Stimulated activated CD8-positive, alpha-beta memory T cell treated with anti-CD3 and anti-CD28 coated beads, Interleukin-12 subunit alpha, Interleukin-12 subunit beta, amount 100 ng/mL, for 24 hours (primary cell): ENCODE results near the gene SH3RF3.

Experiments used
- DNase-seq: peaks from one replicate; pipeline ENCODE4 v3.0.0-alpha.2; 2020; ENCODE audit errors: extremely low read depth

SH3RF3 gene

DNA sequence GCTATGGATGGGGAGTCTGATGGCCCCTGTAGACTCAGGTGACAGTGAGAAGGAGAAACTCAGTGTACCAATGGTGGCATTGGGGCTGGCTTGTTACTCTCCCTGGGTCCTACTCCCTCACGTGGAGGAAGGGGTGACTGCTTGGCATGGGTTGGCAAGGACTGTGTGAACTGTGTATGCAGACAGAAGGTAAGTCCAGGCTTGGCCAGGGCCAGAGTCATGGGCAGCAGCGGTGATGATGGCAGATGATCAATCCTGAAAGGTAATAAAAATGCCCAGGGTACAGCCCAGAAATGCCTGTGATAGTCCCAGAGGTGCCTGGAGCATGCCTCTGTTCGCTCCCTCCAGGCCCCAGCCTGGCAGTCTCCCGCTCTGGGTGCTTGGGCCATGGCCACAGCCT, 153.9 kb downstream of the SH3RF3 start:
- DNase-seq, result no peak

DNA sequence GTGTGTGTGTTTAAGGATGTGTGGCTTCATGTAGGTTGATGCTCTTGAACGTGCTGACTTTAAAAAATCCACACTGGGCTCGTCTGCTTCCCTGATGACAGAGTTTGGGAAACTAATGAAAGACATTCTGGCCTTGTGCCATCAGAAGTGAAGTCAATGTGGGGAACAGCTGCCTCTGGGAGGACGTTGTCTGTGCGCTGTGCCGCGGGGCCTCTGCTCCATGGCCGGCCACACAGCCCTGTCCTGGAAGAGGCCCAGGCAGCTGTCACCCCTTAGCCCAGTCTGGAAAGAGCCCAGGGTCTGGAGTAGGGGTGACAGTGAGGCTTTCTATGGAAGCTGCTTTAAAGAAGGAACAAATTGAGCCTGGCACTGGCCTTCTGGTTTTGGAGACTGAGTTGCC, 155.8 kb downstream of the SH3RF3 start:
- DNase-seq, result no peak

DNA sequence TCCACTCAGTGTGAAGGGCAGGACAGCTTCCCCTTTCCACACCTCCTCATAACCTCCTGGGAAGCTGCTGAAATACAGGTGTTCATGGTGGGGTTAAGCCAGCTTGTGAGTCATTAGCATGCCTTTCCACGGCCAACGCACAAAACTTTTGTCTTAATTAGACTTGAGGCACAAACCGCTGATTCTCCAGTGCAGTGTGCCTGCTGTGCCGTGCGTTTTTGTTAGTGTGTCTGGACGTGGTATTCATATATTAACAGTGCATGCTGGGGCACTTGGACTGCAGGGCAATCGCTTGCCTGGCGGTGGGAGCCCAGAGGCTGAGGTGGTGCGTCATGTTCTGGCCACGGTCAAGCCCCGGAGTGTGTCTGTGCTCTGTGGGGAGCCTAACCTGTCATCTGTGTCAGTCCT, 156.2 kb downstream of the SH3RF3 start:
- DNase-seq, result no peak

DNA sequence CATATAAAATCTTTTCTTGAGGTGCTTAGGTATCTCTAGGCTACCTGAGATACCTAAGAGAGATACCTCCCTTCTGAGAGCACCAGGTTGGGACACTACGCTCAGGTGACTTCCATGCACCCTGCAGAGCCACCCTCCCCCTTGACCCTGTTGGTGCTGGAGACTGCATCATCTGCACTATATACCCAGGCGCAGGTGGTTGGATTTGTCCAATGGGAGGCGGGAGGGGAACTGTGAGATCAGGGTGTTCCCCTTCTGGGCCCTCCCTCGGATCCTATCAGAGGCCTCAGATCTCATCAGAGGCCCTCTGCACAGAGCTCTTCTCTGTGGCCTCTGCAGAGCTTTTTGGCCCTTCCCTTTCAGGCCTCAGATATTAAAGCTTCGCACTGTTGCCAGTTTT, 158.4 kb downstream of the SH3RF3 start:
- no peak for DNase-seq

DNA sequence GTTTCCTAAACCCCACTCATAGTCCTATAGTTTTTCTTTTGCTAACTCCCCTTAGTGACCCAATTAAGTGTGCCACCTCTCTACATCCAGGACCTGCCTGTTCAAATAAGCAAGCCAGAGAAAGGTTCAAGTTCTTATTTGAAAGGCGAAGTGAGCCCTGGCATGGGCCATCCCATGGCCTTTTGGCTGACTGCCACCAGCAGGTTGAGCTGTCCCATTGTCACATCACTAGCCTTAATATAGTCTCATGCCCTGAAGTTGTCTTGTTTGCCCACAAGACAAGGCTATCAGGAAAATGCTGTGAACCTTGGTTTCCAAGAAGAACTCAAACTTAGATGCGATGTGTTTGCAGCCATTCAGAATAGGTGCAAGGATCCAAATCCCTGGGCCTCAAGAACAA, 158.8 kb downstream of the SH3RF3 start:
- DNase-seq, result no peak

DNA sequence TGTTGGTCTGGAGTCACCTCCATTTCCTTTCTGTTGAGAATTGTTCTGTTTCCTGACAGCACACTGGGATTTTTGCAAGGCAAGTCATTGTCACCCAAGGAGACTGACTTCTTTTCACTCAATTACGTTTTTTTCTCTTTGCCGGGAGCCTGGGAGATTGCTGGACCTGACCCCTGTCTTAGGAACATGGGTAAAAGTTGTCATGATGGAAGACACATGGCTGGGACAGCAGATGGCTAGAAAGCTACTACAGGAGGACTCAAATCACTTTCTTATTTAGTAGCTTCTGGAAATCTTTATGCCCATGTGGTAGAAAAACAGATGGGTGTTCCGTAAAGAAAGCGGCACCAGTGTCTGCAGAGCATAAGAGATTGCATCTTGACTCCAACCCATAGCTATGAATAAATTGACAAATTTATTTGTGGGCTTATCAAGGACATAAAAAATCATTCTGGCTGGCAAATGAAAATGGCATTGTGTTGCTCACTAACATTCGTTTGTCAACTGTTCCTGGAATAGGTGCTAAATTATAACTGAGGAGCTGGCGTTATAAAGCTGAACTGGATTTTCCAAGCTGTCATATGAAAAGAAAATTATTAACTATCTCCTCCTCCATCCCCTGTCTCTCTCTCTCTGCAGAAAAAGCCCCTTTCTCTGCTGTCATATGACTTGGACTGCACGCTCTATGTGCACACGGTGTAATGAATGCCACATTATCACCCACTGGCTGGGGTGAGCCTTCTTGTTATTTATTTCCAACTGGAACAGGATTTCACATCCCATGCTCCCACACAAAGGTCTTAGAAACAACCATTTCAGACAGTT, 159.8 kb downstream of the SH3RF3 start:
- DNase-seq, result no peak

DNA sequence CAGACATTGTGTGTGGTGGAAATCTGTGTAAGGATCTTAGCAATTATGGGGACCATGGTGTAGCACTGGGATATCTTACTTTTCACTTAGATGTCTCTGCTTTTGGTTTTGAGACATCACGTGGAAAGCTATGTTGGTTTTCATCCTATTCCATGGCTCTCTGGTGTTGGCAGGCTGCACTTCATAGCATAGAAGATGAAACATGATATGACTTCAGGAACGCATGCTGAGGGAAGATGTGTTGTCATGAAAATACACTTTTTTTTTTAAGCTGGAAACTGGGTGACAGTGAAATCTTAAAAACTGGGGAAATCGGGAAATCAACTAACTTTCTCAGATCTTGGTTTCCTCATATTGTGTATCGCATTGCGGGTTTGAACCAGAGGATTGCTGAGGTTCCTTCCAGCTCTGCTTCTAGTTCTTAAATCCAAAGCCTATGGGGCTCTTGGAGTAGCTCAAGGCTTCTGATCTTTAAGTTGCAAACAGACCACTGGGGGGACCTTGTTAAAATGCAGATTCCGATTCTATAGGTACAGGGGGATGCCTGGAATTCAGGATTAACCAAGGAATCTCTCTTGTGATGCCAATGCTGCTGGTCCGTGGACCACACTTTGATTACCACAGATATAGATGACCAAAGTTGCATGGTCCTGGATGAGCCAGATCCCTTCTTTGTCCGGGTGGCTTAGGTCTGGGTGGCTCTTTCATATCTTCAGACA, 160.7 kb downstream of the SH3RF3 start:
- DNase-seq, result no peak

DNA sequence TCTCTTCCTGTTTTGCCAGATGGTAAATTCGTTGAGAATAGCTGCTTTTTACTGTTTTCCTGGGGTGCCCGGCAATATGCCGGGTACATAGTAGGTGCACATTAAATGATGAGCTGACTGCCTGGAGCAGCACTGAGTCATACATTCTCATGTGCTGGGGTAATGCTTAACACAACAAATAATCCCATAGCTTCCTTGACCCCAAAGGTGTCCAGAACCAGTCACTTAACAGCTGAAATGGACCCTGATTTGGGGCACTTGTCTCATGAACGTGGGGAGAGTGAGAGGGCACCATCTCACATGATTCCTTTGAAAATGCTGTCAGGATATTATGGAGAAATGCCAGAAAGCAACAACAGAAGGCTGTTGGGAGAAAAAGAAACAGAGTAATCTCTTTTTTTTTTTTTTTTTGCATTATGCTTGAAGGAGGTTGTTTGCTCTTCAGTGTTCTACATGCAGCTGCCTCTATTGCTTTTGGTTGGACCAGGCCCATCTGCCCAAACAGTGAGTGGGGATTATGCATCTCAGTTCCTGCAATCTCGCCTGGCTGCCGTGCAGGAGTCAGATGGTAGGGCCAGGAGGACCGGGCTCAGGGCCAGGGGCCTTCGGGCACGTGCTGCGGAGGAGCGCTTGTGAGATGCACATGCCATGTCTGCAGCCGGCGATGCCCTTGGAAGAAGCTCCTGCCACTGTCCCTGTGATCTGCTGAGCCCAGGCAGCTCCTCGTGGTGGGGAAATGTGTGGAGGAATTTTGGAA, 162.1 kb downstream of the SH3RF3 start:
- DNase-seq, result no peak

DNA sequence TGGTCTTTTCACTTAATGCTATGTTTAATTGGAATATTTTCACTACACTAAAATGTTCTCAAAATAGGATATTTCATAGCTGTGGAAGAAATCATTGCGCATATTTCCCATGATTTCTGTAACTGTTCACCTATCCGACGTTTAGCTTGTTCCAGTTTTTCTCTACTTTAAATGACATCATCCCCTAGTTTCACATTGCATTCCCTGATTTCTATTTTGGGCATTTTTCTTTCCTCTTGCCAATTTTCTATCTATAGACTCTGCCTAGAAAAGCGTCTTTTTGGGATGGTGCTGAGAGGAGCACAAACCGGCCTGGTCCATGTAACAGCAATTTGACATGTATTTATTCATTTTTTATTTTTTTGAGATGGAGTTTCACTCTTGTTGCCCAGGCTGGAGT, 163.4 kb downstream of the SH3RF3 start:
- no peak for DNase-seq

DNA sequence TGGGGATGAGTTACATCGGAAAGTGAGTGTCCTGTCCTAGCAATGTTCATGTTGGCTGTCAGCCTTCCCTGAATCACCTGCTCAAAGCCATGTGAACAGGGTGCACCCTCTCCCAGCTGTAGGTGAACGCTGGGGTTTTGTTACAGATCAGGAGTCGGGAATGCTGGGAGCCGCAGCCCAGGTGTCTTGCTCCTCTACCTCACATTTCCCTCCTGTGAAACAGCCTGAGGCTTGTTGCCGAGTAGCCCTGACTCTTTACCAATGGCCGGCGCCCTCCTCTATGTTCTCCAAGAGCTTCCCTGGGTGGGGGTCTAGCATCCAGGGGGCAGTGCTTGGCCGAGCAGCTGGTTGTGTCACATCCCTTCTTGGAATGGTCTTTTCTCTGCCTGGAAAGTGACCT, 164.7 kb downstream of the SH3RF3 start:
- DNase-seq, result no peak

DNA sequence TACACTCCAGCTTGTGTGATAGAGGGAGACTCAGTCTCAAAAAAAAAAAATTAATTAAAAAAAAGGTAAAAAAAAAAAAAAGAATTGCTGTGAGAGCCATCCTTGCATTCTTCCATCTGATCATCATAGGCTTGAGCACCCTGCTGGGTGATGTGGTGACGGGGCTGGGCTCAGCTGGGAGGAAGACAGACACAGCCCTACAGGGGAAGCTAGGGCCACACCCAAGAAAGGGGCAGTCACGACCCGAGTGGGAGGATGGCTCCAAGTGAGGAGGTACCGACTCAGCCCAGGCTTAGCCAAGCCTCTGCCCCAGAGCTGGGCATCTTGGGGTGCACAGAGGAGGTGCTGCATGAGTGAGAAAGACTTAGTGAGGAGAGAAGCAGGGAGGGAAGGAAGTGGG, 165.5 kb downstream of the SH3RF3 start:
- DNase-seq, result no peak

DNA sequence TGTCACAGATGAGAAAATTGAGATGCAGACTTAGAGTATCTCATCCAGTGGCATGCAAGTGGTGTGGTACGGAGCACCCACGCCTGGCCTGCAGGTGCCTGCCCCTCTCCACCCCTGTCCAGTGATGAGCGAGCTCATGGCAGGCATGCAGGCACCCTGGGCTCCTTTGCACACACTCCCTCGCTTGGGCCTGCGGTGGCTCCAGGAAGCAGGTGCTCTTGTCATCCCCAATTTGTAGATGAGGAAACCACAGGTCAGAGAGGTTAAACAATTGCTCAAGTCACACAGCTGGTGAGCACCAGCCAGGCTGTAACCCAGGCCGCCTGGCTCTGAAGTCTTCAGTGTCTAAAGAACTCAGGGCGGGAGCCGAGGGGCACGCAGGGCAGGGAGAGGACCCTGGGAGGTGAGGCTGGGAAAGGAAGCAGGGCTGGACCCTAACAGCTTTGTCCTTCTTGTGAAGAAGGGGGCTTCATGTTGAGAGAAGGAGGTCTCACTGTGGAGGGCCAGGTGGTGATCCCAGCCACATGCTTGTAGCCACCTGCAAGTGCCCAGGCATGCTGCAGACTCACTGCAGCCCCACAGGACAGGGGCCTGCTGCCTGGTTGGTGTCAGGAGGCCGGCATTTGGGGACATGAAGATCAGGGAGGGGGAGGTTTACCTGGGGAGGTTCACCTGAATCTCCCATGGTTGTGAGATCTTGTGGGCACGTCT, 166.2 kb downstream of the SH3RF3 start:
- no peak for DNase-seq

DNA sequence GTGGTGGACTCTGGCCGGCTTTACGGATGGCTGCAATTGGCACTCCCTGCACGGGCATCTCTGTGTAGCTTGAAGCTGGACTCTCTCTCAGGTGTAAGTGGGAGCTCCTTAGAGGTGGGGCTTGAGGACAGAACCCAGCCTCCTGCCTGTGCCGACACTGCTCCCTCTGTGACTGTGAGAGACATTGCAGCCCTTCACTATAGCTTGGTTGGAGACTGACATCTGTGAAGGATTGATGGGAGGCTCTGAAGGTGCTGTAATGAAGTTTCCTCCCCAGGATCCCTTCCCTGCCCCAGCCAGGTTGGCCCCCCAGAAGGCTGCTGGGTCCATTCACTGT, 166.7 kb downstream of the SH3RF3 start:
- DNase-seq, result no peak

DNA sequence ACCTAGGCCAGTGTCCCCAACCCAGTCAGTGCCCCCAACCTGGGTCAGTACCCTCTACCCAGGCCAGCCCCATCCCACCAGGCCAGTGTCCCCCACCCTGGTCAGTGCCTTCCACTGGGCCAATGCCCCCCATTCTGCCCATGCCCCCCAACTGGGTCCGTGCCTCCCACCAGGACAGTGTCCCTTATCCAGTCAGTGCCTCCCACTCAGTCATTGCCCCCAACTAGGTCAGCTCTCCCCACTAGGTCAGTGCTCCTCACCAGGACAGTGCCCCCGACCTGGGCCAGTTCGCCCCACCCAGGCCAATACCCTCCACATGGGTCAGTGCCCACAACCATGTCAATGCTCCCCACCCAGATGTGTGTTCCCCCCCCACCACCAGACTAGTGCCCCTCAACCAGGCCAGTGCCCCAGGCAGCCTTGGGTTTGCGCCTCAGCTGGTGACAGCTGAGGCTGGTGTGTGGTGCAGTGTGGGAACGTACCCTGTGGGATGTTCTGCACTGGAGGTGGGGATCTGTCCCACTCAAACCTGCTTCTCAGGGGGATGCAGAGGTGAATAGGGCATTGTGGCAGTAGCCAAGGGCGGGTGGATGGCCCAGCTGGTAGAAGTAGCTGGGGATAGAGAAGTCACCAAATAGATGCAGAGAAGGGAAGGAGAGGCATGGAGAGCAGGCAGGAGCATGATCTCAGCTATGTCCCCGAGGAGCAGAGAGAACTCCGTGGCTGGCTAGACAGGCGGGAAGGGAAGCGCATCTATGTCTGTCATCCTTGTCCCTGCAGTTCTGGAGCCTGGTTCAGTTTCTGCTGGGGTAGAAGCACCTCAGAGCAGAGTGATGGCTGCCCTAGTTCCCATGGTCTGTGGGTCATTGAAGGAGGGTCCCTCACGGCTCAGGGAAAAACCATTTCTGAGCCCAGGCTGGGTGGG, 168.8 kb downstream of the SH3RF3 start:
- no peak for DNase-seq

DNA sequence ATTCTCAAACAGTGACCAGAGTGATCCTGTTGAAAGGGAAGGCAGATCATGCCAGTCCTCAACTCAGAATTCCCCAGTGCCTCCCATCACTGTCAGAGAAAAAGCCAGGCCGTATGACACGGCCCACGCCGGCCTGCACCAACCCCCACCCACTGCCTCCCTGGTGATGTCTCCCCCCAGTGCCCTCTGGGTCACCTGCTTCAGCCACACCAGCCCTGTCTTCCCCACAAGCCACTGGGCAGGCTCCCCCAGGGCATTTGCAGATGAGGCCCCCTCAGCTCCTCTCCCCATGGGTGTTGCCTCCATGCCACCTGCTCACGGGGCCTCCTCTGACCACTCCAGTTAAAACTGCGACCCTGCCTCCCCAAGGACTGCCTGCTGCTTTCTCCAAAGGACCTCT, 169.8 kb downstream of the SH3RF3 start:
- no peak for DNase-seq

DNA sequence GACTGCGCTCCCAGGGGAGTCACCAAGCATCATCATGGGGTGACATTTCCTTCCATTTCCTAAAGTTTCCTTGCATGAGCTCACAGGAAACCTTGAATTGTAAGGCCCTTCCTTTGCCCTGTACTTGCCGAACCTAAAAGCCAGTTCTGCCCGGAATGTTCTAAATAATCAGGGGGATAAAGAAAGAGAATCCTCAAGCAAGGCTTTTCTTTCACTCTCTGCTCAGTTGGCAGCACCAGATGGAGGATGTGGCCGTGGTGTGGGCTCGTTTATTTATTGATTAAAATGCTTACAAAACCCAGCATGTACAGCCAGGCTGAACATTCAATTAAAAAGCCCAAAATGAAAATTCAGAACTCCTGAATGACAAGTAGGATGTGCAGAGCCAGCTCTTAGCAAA, 170.5 kb downstream of the SH3RF3 start:
- DNase-seq, result no peak

DNA sequence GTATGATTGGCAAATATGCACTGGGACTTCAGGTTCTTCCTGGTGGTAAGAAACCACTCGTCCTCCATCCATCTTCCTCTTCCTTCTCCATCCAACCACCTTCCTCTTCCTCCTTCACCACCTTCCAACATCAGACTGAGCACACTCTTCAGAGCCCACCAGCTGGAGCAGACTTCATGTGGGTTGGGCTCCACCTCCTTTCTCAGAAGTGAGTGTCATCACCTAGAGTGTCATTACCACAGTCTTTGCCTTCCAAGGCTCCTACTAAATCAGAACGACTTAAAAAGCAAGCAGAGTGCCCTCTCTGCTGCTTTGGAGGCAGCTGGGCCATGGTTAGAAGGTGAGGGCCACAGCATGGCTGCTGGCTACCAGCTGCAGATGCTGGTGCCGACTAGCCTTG, 171.6 kb downstream of the SH3RF3 start:
- no peak for DNase-seq

DNA sequence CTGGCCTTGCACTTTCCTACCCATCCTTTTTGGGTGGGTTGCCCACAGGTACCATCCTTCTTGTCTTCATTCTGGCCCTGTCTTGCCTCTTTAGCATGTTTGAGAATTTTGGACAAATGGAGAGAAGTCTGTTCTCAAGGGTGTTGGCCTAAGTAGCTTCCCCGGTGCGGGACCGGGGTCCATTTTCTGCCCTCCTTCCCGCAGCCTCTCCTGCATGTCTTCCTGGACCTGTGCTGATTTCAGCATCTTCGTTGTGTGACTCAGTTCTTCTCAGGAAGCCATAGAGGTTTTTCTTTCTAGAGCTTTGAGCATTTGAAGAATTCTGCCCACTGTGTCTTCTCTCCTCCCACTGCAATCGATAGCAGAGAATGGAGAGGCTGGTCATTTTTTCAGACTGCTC, 172.7 kb downstream of the SH3RF3 start:
- no peak for DNase-seq

DNA sequence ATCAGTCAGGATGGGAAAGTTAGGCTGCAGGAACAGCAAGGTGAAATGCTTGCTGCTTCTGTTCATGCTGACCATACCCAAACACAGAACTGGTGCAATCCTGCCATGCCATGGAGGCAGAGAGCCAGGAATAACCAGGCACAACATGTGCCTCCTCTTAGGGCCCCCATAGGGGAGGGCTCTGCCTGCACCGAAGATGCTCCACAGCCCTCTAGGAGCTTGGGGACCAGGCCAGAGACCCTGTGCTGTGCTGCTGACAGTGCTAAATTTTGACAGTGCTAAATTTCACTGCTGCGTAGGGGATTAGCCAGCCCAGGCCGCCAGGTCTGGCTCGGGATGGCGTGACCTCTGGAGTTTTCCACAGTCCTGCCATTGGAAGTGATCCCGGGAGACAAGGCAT, 173.3 kb downstream of the SH3RF3 start:
- no peak for DNase-seq

DNA sequence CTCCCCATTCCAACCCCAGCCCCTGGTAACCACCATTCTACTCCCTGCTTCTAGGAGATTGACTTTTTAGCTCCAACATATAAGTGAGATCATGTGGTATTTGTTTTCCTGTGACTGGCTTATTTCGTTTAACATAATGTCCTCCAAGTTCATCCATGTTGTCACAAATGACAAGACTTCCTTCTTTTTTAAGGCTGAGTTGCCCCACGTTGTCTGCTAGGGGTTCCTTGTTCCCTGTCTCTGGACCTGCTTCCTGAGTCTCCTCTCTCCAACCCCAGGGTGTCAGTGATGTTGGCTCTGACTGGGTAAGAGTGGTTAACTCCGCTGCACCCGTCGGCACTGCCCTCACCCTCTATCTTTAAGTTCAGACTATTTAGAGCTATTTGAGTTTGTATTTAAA, 175.2 kb downstream of the SH3RF3 start:
- DNase-seq, result no peak
